Stimulated activated effector memory CD8-positive, alpha-beta T cell treated with anti-CD3 and anti-CD28 coated beads, Interleukin-12 subunit alpha, Interleukin-12 subunit beta, amount 100 ng/mL, for 72 hours (primary cell): ENCODE measurements around the gene CPLX3.

Experiments
- ATAC-seq: fragments of 150-1000 bp; cut with Tn5 transposase; 2 replicates; pipeline ENCODE4 v1.10.0; 2021
- DNase-seq, 2 donors: peaks; one replicate each; pipeline ENCODE4 v3.0.0; 2021 to 2022; ENCODE audit warnings: low spot score in 2 of 2
- H3K27ac Mint-ChIP-seq: one replicate; pipeline ENCODE4 v1.8.0; 2022; ENCODE audit warnings: mild to moderate bottlenecking, mixed read lengths
- H3K36me3 Mint-ChIP-seq: one replicate; pipeline ENCODE4 v1.8.0; 2022; ENCODE audit warnings: mild to moderate bottlenecking, mixed read lengths
- H3K4me1 Mint-ChIP-seq: one replicate; pipeline ENCODE4 v1.8.0; 2022; ENCODE audit warnings: mixed read lengths
- H3K4me3 Mint-ChIP-seq: one replicate; pipeline ENCODE4 v1.8.0; 2022; ENCODE audit warnings: mild to moderate bottlenecking, mixed read lengths
- H3K9me3 Mint-ChIP-seq: one replicate; pipeline ENCODE4 v1.8.0; 2022; ENCODE audit warnings: mixed read lengths

The CPLX3 gene

DNA sequence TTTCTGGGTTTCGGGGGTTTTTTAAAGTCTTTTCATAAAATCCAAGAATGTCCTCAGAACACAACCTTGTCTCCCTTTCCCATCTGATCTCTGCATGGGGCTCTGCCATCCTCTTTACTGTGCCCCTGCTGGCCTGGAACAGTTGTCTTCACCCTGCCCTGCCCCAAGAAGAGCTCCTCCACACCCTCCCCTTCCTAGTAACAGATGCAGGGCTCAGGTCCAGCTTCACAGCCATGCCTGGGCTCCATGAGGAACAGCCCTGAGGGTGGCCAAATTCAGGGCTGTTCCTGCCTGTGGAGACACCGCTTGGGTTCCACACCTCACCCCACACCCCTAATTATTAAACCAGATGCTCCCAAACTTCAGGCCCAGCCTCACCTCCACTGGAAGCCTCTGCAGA lies 29.4 kb downstream of the CPLX3 start:
- peaks cover 75% of the 10 kb centered on the region for H3K36me3 Mint-ChIP-seq
- H3K4me1 Mint-ChIP-seq, result peaks cover 43% of the 10 kb centered on the region
- H3K4me3 Mint-ChIP-seq, result no peak overlapping the region
- H3K27ac Mint-ChIP-seq, result peak overlapping the region; percentile 81
- no peaks in the 10 kb centered on the region for H3K9me3 Mint-ChIP-seq
- DNase-seq (no peak), ATAC-seq (no peak)

- Mint-ChIP-seq H3K27ac (peak overlapping the region; percentile 81), H3K9me3 (no peaks in the 10 kb centered on the region), H3K4me3 (peak overlapping the region; percentile 54)
Measured at GRCh38 chr15:74856537-74856936, 30.1 kb downstream of the CPLX3 start.

GRCh38 chr15:74857082-74857655 lies 30.7 kb downstream of the CPLX3 start:
- Mint-ChIP-seq H3K9me3 (no peaks in the 10 kb centered on the region), H3K4me3 (peak overlapping the region; percentile 54)
- DNase-seq, result peak in 1 of 2 donors; percentile 49

More at GRCh38 chr15:74856537-74856936, 30.1 kb downstream of the CPLX3 start:
- Mint-ChIP-seq H3K4me1 (peaks cover 43% of the 10 kb centered on the region), H3K36me3 (peaks cover 71% of the 10 kb centered on the region)
- ATAC-seq (no peak), DNase-seq (no peak)

DNA sequence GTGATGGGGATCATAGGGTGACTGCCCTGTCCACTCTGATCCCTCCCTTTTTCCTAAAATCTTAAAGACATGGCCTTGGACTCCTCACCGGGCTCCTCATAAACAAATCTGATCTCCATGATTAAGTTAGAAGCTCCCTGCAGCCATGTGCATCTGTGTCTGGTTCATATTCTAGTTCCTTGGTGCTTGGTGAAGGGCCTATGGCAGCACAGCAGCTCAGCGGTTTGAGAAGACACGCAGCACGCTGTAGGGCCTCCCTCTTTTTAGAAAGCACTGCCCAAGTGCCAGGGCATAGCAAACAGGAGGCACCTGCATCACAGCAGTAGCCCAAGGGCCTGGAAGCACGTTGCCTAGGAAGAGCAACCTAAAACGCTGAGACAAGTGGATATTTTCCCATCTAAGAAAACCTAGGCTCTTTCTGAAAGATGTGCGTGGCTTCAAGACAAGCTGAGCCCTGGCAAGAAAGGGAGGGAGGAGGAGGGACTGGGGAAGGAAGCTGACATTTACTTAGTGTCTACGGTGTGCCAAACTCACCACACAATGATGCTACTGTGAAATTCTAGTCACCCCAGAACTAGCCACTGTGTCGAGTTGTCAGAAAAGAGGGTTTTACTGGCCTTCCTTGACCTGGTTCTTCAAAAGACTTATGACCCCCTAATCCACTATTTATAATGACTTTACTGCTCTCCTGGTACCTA lies 31.4 kb downstream of the CPLX3 start:
- no peaks in the 10 kb centered on the region for H3K9me3 Mint-ChIP-seq
- H3K36me3 Mint-ChIP-seq, result peaks cover 69% of the 10 kb centered on the region
- peaks cover 43% of the 10 kb centered on the region for H3K4me1 Mint-ChIP-seq
- H3K27ac Mint-ChIP-seq, result peak overlapping the region; percentile 81
- DNase-seq (no peak), ATAC-seq (peak; percentile 95)
- H3K4me3 Mint-ChIP-seq, result peak overlapping the region; percentile 54

More at GRCh38 chr15:74857082-74857655, 30.7 kb downstream of the CPLX3 start:
- peaks cover 43% of the 10 kb centered on the region for H3K4me1 Mint-ChIP-seq
- ATAC-seq, result peak; percentile 53
- peak overlapping the region; percentile 81 for H3K27ac Mint-ChIP-seq
- peaks cover 74% of the 10 kb centered on the region for H3K36me3 Mint-ChIP-seq

DNA sequence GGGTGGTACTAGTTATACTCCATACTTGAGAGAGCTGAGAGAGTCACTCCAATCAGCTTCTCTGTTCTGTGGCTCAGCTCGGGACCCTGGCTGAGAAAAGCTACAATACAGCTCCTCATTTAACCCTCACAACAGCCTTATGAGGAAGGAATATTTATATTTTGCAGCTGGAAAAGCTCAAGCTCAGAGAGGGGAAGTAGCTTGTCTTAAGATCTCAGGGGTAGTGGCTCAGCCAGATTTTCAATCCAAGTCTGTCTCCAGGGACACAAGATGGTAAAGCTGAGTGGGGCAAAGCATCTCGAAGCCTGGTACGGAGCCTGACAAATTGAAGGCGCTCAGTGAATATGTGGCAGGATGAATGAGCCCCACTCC lies 31.9 kb downstream of the CPLX3 start:
- peaks cover 41% of the 10 kb centered on the region for H3K4me1 Mint-ChIP-seq
- H3K36me3 Mint-ChIP-seq, result peaks cover 64% of the 10 kb centered on the region
- H3K4me3 Mint-ChIP-seq, result peak overlapping the region; percentile 54
- DNase-seq, result no peak
- peak overlapping the region; percentile 81 for H3K27ac Mint-ChIP-seq
- no peak for ATAC-seq
- H3K9me3 Mint-ChIP-seq, result no peaks in the 10 kb centered on the region

DNA sequence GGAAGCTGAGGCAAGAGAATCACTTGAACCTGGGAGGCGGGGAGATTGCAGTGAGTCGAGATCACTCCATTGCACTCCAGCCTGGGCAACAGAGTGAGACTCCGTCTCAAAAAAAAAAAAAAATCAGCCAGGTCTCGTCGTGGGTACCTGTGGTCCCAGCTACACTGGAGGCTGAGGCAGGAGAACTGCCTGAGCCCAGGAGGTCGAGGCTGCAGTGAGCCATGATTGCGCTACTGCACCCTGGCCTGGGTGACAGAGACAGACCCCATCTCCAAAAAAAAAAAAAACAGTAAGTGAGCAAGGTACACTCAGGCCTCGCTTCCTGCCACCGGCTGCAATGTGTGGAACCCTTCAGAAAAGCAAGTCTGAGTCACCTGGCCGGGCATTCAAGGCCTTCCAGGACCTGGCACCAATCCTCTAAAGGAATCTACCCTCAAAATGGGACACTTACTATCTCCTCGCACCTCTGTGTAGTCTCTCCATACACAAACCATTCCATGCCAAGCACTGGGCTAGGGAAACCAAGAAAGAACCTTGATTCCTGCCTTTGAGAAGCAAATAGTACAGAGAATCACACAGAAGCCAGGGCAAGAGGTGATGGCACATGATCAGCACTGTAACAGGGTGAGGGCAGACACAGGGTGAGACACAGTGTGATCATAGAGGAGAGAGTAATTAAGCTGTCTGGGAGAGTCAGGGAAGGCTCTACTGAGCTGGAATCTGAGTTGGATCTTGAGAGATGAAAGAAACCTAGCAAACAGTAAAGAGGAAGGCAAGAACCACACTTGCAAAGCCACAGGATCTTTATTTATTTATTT lies 37.0 kb downstream of the CPLX3 start:
- DNase-seq (no peak), ATAC-seq (peak; percentile 87)
- Mint-ChIP-seq H3K4me1 (peaks cover 62% of the 10 kb centered on the region), H3K4me3 (no peak overlapping the region), H3K36me3 (peaks cover 78% of the 10 kb centered on the region), H3K9me3 (no peaks in the 10 kb centered on the region), H3K27ac (peak overlapping the region; percentile 70)

DNA sequence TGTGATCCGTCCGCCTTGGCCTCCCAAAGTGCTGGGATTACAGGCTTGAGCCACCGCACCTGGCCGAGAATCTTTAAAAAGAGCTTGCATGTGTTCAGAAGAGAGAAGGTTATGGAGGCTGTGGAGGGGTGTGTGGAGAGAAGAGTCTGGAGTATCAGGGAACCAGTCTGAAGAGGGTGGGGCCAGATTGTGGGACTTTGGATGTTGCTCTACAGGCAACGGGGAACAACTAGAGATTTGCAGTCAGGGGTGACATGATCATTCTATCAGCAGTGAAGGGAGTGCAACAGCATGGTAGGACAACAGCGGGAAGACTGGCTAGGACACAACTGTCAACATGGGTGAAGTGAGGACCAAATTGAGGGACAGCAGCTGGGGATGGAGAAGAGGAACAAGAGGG lies 37.9 kb downstream of the CPLX3 start:
- Mint-ChIP-seq H3K9me3 (no peaks in the 10 kb centered on the region), H3K36me3 (peaks cover 76% of the 10 kb centered on the region), H3K27ac (peak overlapping the region; percentile 70), H3K4me3 (no peak overlapping the region), H3K4me1 (peaks cover 64% of the 10 kb centered on the region)
- ATAC-seq (no peak), DNase-seq (no peak)

GRCh38 chr15:74865316-74865715 lies 38.9 kb downstream of the CPLX3 start:
- Mint-ChIP-seq H3K4me1 (peaks cover 67% of the 10 kb centered on the region), H3K27ac (peak overlapping the region; percentile 70), H3K9me3 (no peaks in the 10 kb centered on the region), H3K4me3 (no peak overlapping the region), H3K36me3 (peaks cover 75% of the 10 kb centered on the region)
- no peak for DNase-seq
- ATAC-seq, result no peak

DNA sequence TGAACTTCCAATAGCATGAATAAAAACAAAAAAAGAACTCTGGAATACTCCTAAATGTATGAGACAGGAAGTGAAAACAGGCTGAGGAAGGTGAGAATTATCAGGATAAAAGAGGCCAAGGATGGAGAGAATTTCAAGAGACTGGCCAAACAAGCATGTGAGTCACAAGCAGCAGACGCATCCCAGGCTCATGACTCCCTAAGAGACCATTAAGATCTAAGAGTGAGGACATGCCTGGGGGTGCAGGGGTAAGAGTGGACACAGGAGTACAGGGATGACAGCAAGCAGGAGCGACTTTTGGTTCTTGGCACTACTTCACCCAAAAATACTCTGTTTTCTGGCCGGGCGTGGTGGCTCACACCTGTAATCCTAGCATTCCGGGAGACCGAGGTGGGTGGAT lies 39.7 kb downstream of the CPLX3 start:
- peak overlapping the region; percentile 70 for H3K27ac Mint-ChIP-seq
- H3K4me3 Mint-ChIP-seq, result no peak overlapping the region
- H3K36me3 Mint-ChIP-seq, result peaks cover 79% of the 10 kb centered on the region
- ATAC-seq (no peak), DNase-seq (no peak)
- H3K4me1 Mint-ChIP-seq, result peaks cover 75% of the 10 kb centered on the region
- H3K9me3 Mint-ChIP-seq, result no peaks in the 10 kb centered on the region

DNA sequence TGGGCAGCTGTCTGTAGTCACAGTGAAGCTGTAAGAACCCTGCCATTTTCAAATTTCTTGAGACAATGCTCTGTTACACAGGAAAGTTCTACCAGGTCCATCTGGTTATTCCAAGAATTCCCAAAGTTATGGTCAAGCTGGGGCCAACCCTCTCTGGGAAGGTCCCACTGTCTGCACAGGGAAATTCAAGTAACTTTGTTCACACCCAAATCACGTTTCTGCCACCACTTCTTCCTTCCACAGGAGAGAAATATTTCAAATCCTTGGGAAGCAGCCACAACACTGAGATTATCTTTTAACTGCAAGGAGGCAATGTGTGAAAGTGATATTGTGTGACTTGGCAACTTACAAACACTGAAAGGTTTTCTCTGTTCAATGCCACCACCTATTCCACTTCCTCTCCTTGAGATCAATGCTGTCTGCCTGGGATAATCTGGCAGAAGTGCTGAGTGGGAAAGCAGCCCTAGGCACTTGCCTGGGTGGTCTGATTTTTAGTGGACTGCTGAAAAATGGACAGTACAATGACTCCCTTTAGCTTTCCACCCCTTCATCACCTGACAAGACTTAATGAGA lies 41.1 kb downstream of the CPLX3 start:
- Mint-ChIP-seq H3K4me1 (peaks cover 86% of the 10 kb centered on the region), H3K27ac (peak overlapping the region; percentile 70), H3K36me3 (peaks cover 84% of the 10 kb centered on the region), H3K4me3 (peak overlapping the region; percentile 100), H3K9me3 (no peaks in the 10 kb centered on the region)
- ATAC-seq (no peak), DNase-seq (no peak)

GRCh38 chr15:74868059-74868458 lies 41.6 kb downstream of the CPLX3 start:
- DNase-seq (no peak), ATAC-seq (no peak)
- H3K4me3 Mint-ChIP-seq, result peak overlapping the region; percentile 100
- H3K27ac Mint-ChIP-seq, result peak overlapping the region; percentile 70
- H3K36me3 Mint-ChIP-seq, result peaks cover 89% of the 10 kb centered on the region
- peaks cover 91% of the 10 kb centered on the region for H3K4me1 Mint-ChIP-seq
- H3K9me3 Mint-ChIP-seq, result no peaks in the 10 kb centered on the region

- Mint-ChIP-seq H3K4me1 (peaks cover 88% of the 10 kb centered on the region), H3K4me3 (peak overlapping the region; percentile 100), H3K27ac (peak overlapping the region; percentile 93), H3K9me3 (no peaks in the 10 kb centered on the region), H3K36me3 (peaks cover 83% of the 10 kb centered on the region)
- DNase-seq, result no peak
- ATAC-seq, result no peak
Measured at GRCh38 chr15:74869372-74869725, 42.9 kb downstream of the CPLX3 start.

- DNase-seq (peak; percentile 29 to 84), ATAC-seq (peak; percentile 79)
- H3K9me3 Mint-ChIP-seq, result no peaks in the 10 kb centered on the region
- H3K4me3 Mint-ChIP-seq, result peak overlapping the region; percentile 100
- peaks cover 84% of the 10 kb centered on the region for H3K4me1 Mint-ChIP-seq
- H3K27ac Mint-ChIP-seq, result peak overlapping the region; percentile 93
- H3K36me3 Mint-ChIP-seq, result peaks cover 77% of the 10 kb centered on the region
Measured at GRCh38 chr15:74869726-74870407, 43.4 kb downstream of the CPLX3 start.

GRCh38 chr15:74870436-74871215 lies 44.2 kb downstream of the CPLX3 start:
- Mint-ChIP-seq H3K9me3 (no peaks in the 10 kb centered on the region), H3K4me3 (peak overlapping the region; percentile 100), H3K4me1 (peaks cover 78% of the 10 kb centered on the region), H3K27ac (peak overlapping the region; percentile 93), H3K36me3 (peaks cover 70% of the 10 kb centered on the region)
- ATAC-seq (no peak), DNase-seq (no peak)
